ENCODE data around the gene PRPF40A. TPM values are rescaled to one million over a fixed set of nuclear protein-coding genes. Genes with fewer than 3 reads are reported as not detected.

The PRPF40A gene
- total and polyA plus RNA-seq, 2 of the 8 experiments (the other 6 are each of a cell fraction or from before 2014, with no cell fraction given), result 85.5 to 176 TPM

- TF ChIP-seq RNF2 (IDR thresholded peaks at IDR 0.05; ENCODE audit: borderline replicate concordance, low read depth, low read length, missing control alignments, poor library complexity, severe bottlenecking), result no peak
- TF ChIP-seq PHF8 (conservative IDR thresholded peaks at IDR 0.05; ENCODE audit: low read depth, low read length), result peak; percentile 93
- no peak for TF ChIP-seq CTCF (IDR thresholded peaks at IDR 0.05; ENCODE audit: control extremely low read depth in 1 of 3, insufficient read depth in 1 of 3, low read depth in 1 of 3, low read length in 3 of 3)
- TF ChIP-seq KDM4A (IDR thresholded peaks at IDR 0.05; ENCODE audit: low read depth, low read length, severe bottlenecking), result peak; percentile 52
- no peak for TF ChIP-seq GABPA (IDR thresholded peaks at IDR 0.05; ENCODE audit: borderline replicate concordance, insufficient read depth, low read length)
Observed at GRCh38 chr2:152718076-152718908, 1.0 kb upstream of the PRPF40A start, which contains the start of gene ARL6IP6 (continued).

Data from H1 (cell line).